ENCODE data around the gene CLPTM1L.

- TF ChIP-seq CTCF (conservative IDR thresholded peaks at IDR 0.05; ENCODE audit: low read depth, low read length) = no peak
- no peak for TF ChIP-seq EZH2 (IDR thresholded peaks at IDR 0.05; ENCODE audit: borderline replicate concordance, low read depth, low read length, poor library complexity, severe bottlenecking)
These were observed 46.1 kb upstream of the CLPTM1L start for GRCh38 chr5:1390861-1391600.

All from A673 (cell line).